T-helper 2 cell treated with Interferon-gamma antibody and Interleukin-4, amounts not matched to agents 100 ng/mL and 5 ng/mL, for 36 hours (primary cell): Measurements from ENCODE around the gene NPAS3. TPM values are rescaled to one million over a fixed set of nuclear protein-coding genes. Genes with fewer than 3 reads are reported as not detected.

Experiments used
- intact Hi-C: fragments of 100-400 bp; cut with micrococcal nuclease; formaldehyde crosslinking; loops from one replicate; pipeline ENCODE4 v1.15.1; 2023
- total RNA-seq: library from RNA; stranded (reverse); gene quantifications from 2 replicates; pipeline ENCODE4 v1.2.3, GENCODE V29; 2022

The NPAS3 gene
- total RNA-seq, 1 donor from 2014 or later = not detected

DNA sequence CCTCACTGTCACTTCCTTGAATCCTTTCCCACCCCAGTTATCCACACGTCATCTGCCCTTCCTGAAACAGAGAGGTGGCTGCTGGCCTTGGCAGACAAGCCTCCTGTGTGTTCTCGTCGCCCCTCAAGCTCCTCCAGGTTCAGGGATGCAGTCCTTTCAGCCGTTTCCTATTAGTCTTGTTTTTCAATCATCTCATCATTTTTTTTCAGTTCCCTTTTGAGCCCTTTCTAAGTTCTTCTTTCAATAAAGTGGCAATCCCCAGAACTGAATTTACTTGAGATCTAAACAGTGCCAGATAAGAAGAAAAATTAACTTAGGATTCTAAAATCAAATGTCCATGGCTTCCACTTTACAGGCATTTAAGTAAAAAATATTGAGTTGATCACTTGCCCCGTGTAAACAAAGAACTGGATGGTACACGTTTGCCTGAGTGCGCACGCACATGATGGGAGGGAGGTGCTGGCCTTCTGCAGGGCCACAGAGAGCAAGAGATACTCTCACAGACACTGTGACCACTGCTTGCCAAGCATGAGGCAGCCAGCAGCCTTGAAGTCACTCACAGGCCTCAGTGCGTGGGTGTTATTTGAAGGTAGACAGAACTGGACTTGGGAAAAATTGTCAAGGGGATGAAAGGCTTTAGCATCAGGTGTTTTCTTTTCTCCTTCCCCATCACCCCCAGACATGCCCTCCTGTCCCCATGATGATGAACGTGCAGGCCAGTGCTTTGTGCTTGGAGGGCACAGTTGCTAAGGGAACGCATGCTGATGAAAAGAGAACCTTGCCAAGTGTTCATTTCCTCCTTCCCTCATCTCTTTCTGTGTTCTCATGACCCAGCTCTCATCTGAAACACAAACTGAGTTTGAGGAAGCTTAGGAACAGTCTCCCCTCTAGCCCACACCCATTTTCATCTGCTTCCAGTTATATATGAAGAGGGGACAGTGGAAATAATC is 603.9 kb downstream of the NPAS3 start:
- intact Hi-C loops = no loop called here

DNA sequence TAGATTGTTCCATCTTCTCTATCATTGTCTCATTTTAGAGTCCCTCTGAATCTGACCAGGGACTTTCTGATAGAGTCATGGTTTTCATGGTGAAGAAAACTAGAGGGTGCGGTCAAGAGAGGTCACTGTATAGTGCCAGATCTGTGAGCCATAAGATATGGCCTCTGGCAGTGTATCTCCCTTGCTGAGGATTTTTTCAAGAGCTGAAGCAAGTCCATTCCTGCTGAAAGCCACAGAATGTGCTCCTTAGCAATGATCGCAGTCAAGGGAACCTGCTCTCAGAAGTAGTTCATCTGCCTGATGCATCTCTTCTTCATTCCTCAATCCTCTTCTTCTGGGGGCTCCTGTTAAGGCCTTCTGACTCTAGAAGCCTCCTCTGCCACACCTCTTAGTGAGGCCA is 607.0 kb downstream of the NPAS3 start:
- intact Hi-C loops = no loop called here

GRCh38 chr14:33548606-33549005 is 609.9 kb downstream of the NPAS3 start:
- intact Hi-C loops = no loop called here

GRCh38 chr14:33551963-33552362 is 613.3 kb downstream of the NPAS3 start:
- intact Hi-C loops = no loop called here

DNA sequence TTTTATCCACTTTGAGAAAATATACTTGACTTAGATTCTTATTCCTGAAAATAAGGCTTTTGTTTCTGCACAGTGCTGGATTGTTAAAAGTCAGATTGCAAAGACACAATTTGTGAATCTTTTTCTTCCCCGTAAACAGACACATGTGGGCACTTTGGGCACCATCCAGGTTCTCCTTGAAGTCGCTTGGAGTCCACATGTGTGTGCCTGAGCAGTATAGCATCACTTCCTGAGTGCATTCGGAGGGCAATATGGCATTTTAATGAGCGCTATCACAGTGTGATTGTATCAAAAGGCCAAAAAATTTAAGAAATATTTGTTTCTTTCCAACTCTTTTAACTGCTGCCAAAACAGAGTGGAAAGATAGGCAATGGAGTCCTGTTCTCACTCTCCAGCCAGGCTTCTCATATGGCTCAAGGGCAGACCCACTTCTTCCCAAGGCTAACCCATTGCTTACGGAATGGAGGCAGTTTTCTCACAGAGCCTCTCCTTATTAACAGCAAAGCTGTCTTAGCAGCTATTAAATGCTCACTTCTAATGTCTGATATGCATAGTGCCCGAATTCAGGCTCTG is 615.1 kb downstream of the NPAS3 start:
- intact Hi-C loops = no loop called here

DNA sequence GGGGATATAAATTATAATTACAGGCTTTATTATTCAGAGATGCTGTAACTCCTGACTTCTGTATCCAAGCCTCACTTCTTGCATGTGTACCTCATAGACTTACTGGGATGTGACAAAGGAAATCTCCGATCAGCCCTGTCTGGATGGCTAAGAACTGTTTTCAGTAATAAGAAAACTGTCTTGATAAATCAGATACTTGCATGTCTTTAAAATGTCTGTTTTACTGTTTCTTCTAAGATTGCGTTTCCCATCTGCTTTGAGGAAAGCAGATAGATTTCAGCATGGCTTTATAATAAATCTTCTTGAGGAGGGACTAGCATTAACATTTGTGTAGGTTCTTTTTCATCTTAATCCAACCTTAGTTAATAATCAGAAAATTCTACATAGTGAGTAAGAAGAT is 616.3 kb downstream of the NPAS3 start:
- intact Hi-C loops = no loop called here

- intact Hi-C loops = no loop called here
Measured at GRCh38 chr14:33555710-33556350, 617.2 kb downstream of the NPAS3 start.

DNA sequence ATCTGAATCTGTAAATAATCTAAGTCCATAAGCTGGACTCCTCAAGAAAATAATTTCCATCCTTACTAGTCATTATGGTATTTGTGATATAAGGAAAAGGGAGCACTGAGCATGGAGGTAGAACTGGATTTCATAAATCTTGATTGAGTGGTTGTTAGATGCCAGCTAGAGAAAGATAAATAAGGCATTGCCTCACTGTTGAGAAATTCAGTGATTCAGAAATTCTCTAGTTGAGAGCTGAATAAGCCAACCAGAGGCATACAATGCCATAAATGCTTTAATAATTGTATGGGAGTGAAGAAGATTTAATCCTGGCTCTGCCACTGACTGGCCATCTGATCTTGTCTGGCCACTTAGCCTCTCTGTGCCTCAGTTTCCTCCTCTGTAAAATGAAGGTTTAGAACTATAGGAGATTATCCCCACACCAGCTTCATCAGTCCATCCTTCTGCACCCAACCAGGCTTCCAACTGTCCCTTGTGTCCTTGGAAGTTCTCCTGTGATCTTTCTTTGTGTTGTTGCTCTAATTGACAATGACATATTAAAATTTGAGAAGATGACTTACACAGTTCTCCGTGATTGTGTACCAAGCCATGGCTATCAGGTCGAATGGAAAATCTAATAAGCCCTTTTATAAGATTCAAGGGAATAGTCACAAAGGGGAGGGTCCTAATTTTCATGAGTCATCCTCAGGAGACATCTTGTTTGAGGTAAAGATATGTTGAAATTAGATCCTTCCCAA is 617.9 kb downstream of the NPAS3 start:
- intact Hi-C loops = no loop called here

DNA sequence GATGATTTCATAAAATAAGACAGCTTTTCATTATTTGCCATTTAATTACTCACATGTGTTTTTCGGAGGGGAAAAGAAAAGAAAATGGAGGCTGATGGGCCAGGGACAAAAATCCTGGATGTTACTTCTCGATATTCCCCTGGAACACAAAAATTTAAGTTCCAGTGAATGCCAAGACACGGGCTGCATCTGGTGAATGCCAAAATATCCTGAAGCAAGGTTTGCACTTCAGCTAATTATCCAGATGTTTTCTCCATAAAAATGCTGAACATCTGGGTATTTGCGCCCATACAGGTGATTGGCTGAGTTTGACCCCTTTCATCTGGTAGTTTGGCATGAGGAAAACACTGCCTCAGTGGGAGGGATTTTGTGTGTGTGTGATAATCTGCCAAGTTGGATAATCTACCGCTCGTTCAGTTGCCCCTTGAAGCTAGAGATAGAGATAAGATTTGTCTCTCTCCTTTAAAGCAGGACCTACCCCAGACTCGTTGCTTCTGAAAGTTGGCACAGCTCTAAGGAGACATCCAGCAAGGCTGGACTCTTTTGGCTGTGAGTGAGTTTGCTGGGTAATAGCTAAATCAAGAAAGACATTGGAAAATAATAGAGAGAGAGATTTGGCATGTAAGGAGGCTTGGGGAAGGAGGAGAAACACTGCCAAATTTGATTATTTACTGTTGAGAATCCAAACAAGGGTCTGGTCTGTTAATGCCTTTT is 622.2 kb downstream of the NPAS3 start:
- intact Hi-C loops = no loop called here

DNA sequence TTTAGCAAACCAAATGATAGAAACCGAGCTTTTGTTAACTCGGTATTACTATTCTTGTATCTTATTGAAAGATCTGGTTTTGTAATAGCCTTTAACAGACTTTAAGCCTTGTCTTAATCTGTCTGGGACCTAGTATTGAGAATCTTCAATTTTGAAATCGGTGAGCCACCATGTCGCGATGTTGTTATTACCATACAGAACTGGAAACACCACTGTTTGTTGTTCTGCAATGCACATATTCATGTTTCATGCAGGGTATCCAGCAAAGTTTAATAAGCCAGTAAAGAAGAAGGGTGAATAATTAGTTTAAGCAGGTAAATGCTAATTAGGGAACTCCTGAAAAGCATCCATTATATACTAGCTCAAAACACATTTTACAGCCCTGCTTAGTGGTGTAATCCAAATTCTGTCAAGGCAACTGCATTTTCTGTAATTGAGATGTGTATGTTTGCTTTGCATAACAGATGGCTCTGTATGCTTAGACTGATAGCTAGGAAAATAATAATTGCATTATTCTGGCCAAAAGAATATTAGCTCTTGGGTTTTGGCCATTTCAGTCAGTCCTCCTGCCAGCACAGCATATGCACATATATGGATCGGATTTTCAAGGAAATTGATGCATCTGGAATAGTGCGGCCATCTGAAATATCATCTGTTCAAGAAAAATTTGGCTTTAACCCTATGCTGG is 623.0 kb downstream of the NPAS3 start:
- intact Hi-C loops = no loop called here

DNA sequence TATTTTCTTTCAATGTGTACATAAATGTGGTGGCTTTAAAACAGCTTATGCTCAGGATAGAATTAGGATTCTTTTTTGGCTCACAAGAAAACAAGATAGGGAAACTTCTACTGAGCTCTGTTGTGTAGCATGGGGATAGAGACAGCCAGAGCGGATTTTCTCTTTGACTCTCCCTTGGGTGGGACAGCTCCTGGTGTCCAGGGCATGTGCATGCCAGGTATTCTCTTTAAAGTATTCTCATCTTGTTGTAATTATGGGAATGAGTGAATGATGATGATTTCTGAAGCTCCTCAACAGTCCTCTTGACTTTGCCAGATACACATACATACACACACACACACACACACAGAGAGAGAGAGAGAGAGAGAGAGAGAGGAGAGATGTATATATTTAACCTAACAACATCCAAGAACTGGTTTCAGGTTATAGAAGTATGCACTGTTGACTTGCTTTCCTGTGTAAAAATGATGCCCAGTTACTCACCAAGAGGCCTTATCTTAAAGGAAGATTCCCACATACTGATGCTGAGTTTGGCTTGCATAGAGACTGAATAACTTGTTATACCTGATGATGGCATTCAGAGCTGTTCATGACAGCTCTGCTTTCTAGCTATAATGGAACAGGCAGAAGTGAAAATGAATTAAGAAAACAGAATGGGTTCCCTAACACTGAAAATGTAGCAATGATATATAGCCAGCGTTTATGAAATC is 624.7 kb downstream of the NPAS3 start:
- intact Hi-C loops = no loop called here

GRCh38 chr14:33563901-33564197 is 625.2 kb downstream of the NPAS3 start:
- intact Hi-C loops = no loop called here

- intact Hi-C loops = no loop called here
Measured at GRCh38 chr14:33564774-33565630, 626.3 kb downstream of the NPAS3 start.

DNA sequence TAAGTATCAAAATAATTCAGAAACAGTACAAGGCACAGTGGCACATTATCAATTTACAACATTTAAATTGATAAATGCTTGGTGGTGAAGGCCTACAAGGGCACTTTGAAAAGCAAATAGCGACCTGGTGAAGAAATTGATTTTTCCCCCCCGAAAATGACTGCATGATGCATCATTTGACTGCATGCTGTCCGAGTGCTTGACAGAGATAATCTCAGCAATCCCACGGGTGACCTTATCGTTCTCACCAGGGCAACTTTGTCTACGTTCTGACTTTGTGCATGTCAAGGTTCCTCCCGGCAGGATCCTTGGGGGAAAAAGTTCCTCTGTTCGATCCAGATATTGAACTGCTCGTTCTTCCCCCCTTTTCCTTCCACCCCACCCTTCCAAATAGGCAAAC is 627.4 kb downstream of the NPAS3 start:
- intact Hi-C loops = no loop called here

GRCh38 chr14:33567023-33567728 is 628.5 kb downstream of the NPAS3 start:
- intact Hi-C loops = no loop called here

- intact Hi-C loops = no loop called here
Measured at GRCh38 chr14:33567731-33568130, 629.1 kb downstream of the NPAS3 start.

- intact Hi-C loops = no loop called here
Measured at GRCh38 chr14:33568935-33569579, 630.4 kb downstream of the NPAS3 start.
